ENCODE results near the gene DLAT. TPM values are rescaled to one million over a fixed set of nuclear protein-coding genes. Genes with fewer than 3 reads are reported as not detected.
"Not testable (repeated sequence)": the region's sequence is repeated elsewhere in the genome, so short reads cannot be mapped to it uniquely, and the experiment has no call there.

DLAT gene
- total RNA-seq, 2 experiments from 2014 or later: 34.2 to 36.8 TPM

DNA sequence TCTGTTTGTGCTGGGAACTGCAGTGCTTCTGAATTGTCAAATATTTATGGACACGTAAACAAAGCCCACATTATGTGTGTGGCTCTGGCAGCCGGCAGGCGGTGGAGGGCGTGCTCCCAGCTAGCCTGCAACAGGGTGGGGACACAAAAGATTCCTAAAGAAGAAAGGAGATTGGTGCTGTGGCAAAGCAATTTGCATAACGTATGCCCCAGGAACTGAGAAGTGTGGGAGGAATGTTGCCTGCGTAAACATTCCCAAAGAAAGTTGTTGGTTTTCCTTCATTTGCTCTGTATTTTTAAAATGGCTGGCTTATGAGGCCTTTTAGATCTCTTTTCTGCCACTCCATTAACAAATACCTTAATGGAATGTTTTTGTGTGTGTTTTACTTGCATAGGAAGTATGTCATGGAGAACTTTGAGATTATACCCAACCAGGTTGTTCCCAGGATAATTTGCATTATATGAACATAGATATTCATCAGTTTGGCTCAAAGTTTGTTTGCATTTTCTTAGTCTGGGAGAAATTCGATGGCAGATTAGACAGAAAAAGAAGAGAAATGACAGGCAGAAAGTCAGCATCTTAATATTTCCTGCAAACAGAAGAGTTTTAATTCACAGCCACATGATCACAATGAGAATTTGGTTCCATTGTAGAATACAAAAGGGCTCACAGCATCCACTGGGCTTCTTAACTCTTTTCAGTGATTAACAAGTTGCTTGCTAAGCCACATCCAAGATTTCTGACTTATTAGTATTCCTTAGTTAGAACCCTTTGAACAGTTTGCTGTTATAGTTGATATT, 41.8 kb upstream of the DLAT start:
- peaks cover 5% of the 10 kb centered on the region for H3K4me1 Mint-ChIP-seq (ENCODE audit: low read depth)
- CTCF ChIA-PET: interaction anchor here (1.2 to 6.3 kb wide), 8 partner anchors 10 to 111 kb away, joined by 3 to 125 read pairs (median 10); partner anchors contain the start of genes C11orf52, DIXDC1 and FDXACB1
- peaks cover 17% of the 10 kb centered on the region for H3K27me3 Mint-ChIP-seq (ENCODE audit: low read depth)
- intact Hi-C loops (cut with micrococcal nuclease): loop anchor here (10.0 kb wide), 1 partner anchor 419 kb away; no protein-coding TSS in a partner anchor
- DNase-seq: no peak
- H3K9me3 Mint-ChIP-seq: no peaks in the 10 kb centered on the region
- peaks cover 4% of the 10 kb centered on the region for H3K36me3 Mint-ChIP-seq (ENCODE audit: low read depth)
- H3K27ac Mint-ChIP-seq: no peak overlapping the region
- H3K4me3 Mint-ChIP-seq: no peak overlapping the region

DNA sequence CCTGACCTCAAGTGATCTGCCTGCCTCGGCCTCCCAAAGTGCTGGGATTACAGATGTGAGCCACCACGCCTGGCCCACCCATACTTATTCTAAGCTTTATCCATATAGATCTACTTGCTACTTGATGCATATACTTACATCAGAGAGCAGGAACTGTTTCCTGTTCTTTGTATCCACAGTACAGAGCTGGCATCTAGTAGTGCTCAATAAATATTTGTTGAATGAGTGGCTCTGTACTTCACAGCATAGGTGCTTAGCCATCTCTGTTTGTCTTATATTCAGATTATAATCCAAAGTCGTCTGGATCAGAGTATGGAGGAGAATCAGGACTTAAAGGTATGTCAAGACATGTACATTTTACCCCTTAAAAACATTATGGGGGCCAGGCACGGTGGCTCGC, 38.6 kb upstream of the DLAT start:
- no peak overlapping the region for H3K27ac Mint-ChIP-seq
- peaks cover 4% of the 10 kb centered on the region for H3K36me3 Mint-ChIP-seq (ENCODE audit: low read depth)
- H3K27me3 Mint-ChIP-seq (ENCODE audit: low read depth): no peaks in the 10 kb centered on the region
- H3K4me3 Mint-ChIP-seq: no peak overlapping the region
- intact Hi-C loops (cut with micrococcal nuclease): loop anchor here (10.0 kb wide), 1 partner anchor 422 kb away; no protein-coding TSS in a partner anchor
- CTCF ChIA-PET: no interaction called here
- DNase-seq: no peak
- H3K9me3 Mint-ChIP-seq: no peaks in the 10 kb centered on the region
- peaks cover 5% of the 10 kb centered on the region for H3K4me1 Mint-ChIP-seq (ENCODE audit: low read depth)

DNA sequence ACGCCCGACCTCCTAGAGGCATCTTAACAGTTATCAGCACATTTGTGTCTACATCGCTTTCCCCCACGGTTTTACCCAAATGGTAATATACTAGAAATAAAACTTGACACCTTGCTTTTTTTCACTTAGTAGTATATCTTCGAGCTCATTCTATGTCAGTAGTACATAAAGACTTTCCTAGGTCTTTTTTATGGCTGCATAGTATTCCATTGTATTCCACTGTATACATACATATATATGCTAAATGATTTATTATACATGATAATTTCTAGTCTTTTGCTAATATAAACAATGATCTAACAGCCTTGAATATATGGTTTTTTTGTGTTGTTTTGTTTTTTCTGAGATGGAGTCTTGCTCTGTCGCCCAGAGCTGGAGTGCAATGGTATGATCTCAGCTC, 34.8 kb upstream of the DLAT start:
- CTCF ChIA-PET: no interaction called here
- no peaks in the 10 kb centered on the region for H3K4me1 Mint-ChIP-seq (ENCODE audit: low read depth)
- H3K4me3 Mint-ChIP-seq: no peak overlapping the region
- intact Hi-C loops (cut with micrococcal nuclease): no loop called here
- H3K27me3 Mint-ChIP-seq (ENCODE audit: low read depth): no peaks in the 10 kb centered on the region
- no peak for DNase-seq
- H3K36me3 Mint-ChIP-seq (ENCODE audit: low read depth): peaks cover 4% of the 10 kb centered on the region
- no peaks in the 10 kb centered on the region for H3K9me3 Mint-ChIP-seq
- no peak overlapping the region for H3K27ac Mint-ChIP-seq

DNA sequence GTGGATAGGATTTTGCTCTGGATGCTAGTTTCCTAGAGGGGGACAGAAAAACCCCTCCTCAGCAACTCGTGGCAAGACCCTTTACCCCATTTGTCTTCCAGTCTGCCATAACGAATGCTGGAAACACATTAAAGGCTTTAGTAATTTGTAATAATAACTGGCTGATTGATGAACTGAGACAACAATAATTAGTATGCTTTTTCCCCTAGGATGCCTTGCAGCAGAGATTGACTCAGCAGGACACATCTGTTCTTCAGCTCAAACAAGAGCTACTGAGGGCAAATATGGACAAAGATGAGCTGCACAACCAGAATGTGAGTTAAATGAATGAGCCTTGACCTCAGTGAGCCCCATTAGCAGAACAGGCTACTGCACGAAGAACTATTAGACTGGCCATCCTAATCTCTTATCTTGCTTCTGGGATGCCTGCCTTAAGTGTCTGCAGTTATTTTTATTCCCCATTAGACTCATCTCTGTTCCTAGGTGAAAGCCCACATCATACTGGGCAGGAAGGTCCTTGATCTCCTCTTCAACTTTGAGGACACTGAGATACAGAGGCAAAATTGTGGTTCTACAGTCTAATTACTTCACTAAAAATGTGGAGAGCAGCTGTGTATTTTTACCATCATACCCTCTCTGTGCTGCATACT, 32.9 kb upstream of the DLAT start:
- Mint-ChIP-seq H3K4me3 (no peak overlapping the region), H3K27ac (no peak overlapping the region), H3K27me3 (ENCODE audit: low read depth) (no peaks in the 10 kb centered on the region), H3K4me1 (ENCODE audit: low read depth) (no peaks in the 10 kb centered on the region), H3K9me3 (no peaks in the 10 kb centered on the region), H3K36me3 (ENCODE audit: low read depth) (peaks cover 1% of the 10 kb centered on the region)
- intact Hi-C loops (cut with micrococcal nuclease): no loop called here
- CTCF ChIA-PET: interaction anchor here (2.5 kb wide), 1 partner anchor 10 kb away, joined by 10 read pairs; no protein-coding TSS in a partner anchor
- DNase-seq: no peak

DNA sequence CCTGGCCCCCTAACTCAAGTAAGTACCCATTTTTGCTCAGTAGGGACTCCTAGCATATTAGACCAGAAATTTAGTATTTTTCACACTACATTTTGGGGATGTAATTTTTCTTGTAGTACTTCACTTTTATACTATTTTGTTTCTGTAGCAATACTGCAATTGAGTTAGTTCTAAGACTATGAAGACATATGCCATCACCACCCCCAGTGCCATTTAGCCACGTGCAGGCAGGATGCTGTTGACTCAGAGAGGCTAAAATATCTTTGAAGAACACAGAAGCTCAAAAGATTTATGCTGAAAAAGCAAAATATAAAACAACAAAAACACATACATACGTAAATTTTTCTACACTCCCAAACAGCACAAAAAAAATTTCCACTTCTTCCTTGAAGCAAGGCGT, 29.1 kb upstream of the DLAT start:
- Mint-ChIP-seq H3K36me3 (ENCODE audit: low read depth) (peaks cover 2% of the 10 kb centered on the region), H3K27ac (no peak overlapping the region), H3K27me3 (ENCODE audit: low read depth) (no peaks in the 10 kb centered on the region), H3K9me3 (no peaks in the 10 kb centered on the region), H3K4me3 (no peak overlapping the region), H3K4me1 (ENCODE audit: low read depth) (peaks cover 3% of the 10 kb centered on the region)
- no peak for DNase-seq
- intact Hi-C loops (cut with micrococcal nuclease): no loop called here
- CTCF ChIA-PET: interaction anchor here (0.6 to 1.9 kb wide), 5 partner anchors 14 to 118 kb away, joined by 3 to 8 read pairs (median 5); no protein-coding TSS in a partner anchor

DNA sequence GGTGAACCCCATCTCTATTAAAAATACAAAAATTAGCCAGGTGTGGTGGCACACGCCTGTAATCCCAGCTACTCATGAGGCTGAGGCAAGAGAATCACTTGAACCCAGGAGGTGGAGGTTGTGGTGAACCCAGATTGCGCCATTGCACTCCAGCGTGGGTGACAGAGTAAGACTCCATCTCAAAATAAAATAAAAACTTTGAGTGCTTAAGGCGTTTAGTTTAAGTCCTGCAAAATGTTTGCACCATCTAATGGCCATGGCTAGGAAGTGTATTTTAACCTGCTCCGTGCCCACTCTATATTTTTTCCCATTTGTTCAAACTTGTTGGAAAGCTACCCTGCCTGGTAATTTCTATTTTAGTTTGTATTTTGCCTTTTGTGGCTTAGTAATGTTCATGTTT, 28.5 kb upstream of the DLAT start:
- H3K4me3 Mint-ChIP-seq; H3K36me3 Mint-ChIP-seq (ENCODE audit: low read depth); intact Hi-C loops (cut with micrococcal nuclease); H3K4me1 Mint-ChIP-seq (ENCODE audit: low read depth); H3K9me3 Mint-ChIP-seq; DNase-seq; H3K27me3 Mint-ChIP-seq (ENCODE audit: low read depth); H3K27ac Mint-ChIP-seq: not testable (repeated sequence)
- CTCF ChIA-PET: interaction anchor here (0.6 to 1.9 kb wide), 3 partner anchors 15 to 71 kb away, joined by 3 to 8 read pairs (median 5); no protein-coding TSS in a partner anchor

DNA sequence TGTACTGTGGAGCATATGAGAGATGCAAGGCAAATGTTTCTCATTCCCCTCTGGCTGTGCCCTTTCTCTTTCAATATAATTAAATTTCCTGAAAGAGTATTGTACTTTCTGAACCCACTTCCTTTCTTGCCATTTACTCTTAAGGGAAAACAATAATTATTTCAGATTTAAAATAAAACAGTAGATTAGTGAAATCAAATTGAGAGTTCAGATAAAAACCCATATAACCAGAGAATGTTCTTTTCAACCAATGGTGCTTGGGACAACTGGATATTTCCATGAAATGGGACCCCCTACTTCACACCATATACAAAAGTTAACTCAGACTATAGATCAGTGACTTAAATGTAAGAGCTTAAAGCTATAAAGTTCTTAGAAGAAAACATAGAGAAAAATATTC, 26.1 kb upstream of the DLAT start:
- CTCF ChIA-PET: no interaction called here

DNA sequence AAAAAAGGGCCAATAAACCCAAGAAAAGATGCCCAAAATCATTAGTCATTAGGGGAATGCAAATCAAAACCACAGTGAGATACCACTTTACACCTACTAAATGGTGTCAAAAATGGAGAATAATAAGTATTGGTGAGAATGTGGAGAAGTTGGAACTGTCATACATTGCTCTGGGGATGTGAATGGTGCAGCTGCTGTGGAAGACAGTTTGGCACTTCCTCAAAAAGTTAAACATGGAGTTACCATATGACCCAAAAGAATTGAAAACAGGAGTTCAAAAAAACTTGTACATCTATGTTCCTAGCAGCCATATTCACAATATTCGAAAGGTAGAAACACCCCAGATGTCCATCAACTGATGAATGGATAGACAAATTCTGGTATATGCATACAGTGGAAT, 24.5 kb upstream of the DLAT start:
- H3K4me3 Mint-ChIP-seq: no peak overlapping the region
- CTCF ChIA-PET: no interaction called here

More for the DNA sequence above, 26.1 kb upstream of the DLAT start:
- no peak overlapping the region for H3K4me3 Mint-ChIP-seq
- peaks cover 2% of the 10 kb centered on the region for H3K36me3 Mint-ChIP-seq (ENCODE audit: low read depth)
- H3K9me3 Mint-ChIP-seq: no peaks in the 10 kb centered on the region
- H3K27me3 Mint-ChIP-seq (ENCODE audit: low read depth): no peaks in the 10 kb centered on the region
- intact Hi-C loops (cut with micrococcal nuclease): no loop called here
- DNase-seq: no peak
- peaks cover 3% of the 10 kb centered on the region for H3K4me1 Mint-ChIP-seq (ENCODE audit: low read depth)
- no peak overlapping the region for H3K27ac Mint-ChIP-seq

DNA sequence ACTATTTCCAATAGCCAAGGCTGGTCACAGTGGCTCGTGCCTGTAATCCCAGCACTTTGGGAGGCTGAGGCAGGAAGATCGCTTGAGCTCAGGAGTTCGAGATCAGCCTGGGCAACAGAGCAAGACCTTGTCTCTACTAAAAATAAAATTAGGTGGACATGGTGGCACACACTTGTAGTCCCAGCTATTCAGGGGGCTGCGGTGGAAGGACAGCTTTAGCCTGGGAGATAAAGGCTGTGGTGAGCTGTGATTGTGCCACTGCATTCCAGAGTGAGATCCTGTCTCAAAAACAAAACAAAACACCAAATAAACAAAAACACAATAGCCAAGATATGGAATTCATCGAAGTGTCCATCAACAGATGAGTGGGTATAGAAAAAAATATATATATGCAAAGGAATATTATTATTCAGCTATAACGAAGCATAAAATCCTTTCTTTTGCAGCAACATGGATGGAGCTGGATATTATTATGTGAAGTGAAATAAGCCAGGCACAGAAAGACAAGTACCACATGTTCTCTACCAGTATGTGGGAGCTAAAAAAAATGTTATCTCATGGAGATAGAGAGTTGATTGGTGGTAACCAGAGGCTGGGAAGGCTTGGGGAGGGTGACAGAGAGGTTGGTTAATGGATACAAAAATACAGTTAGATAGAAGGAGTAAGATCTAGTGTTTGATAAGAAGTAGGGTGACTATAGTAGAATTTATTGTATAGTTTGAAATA, 22.6 kb upstream of the DLAT start:
- Mint-ChIP-seq H3K36me3 (ENCODE audit: low read depth) (peaks cover 1% of the 10 kb centered on the region), H3K4me1 (ENCODE audit: low read depth) (peaks cover 3% of the 10 kb centered on the region), H3K27ac (no peak overlapping the region), H3K4me3 (no peak overlapping the region), H3K27me3 (ENCODE audit: low read depth) (no peaks in the 10 kb centered on the region), H3K9me3 (no peaks in the 10 kb centered on the region)
- CTCF ChIA-PET: interaction anchor here (0.7 kb wide), 1 partner anchor 115 kb away, joined by 4 read pairs; no protein-coding TSS in a partner anchor
- no peak for DNase-seq
- intact Hi-C loops (cut with micrococcal nuclease): no loop called here

More for the DNA sequence above, 24.5 kb upstream of the DLAT start:
- no peaks in the 10 kb centered on the region for H3K27me3 Mint-ChIP-seq (ENCODE audit: low read depth)
- peaks cover 1% of the 10 kb centered on the region for H3K36me3 Mint-ChIP-seq (ENCODE audit: low read depth)
- peaks cover 3% of the 10 kb centered on the region for H3K4me1 Mint-ChIP-seq (ENCODE audit: low read depth)
- no peak overlapping the region for H3K27ac Mint-ChIP-seq
- intact Hi-C loops (cut with micrococcal nuclease): no loop called here
- no peaks in the 10 kb centered on the region for H3K9me3 Mint-ChIP-seq
- DNase-seq: no peak

DNA sequence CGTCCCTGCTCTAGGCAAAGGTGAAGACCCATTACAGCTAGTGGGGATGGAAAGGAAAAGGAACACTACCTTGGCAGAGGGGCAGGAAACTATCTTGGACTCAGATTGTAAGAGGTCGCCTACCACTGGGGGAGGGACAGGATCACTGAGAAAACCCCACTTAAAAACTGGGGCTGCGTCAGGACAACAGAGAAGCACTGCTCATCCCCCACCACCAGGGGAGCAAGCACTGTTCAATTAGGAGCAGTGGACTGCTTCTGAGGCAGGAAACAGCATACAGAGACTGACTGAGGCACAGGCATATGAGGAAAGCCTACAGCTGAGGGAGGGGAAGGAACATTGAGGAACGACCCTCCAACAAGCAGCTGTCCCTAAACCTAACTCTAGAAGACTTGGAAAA, 20.8 kb upstream of the DLAT start:
- peak; percentile 14 for DNase-seq
- H3K27ac Mint-ChIP-seq: no peak overlapping the region
- H3K27me3 Mint-ChIP-seq (ENCODE audit: low read depth): peaks cover 2% of the 10 kb centered on the region
- no peaks in the 10 kb centered on the region for H3K36me3 Mint-ChIP-seq (ENCODE audit: low read depth)
- intact Hi-C loops (cut with micrococcal nuclease): no loop called here
- H3K4me1 Mint-ChIP-seq (ENCODE audit: low read depth): no peaks in the 10 kb centered on the region
- CTCF ChIA-PET: interaction anchor here (0.6 to 1.2 kb wide), 3 partner anchors 10 to 109 kb away, joined by 3 to 4 read pairs (median 4); no protein-coding TSS in a partner anchor
- no peaks in the 10 kb centered on the region for H3K9me3 Mint-ChIP-seq
- no peak overlapping the region for H3K4me3 Mint-ChIP-seq

DNA sequence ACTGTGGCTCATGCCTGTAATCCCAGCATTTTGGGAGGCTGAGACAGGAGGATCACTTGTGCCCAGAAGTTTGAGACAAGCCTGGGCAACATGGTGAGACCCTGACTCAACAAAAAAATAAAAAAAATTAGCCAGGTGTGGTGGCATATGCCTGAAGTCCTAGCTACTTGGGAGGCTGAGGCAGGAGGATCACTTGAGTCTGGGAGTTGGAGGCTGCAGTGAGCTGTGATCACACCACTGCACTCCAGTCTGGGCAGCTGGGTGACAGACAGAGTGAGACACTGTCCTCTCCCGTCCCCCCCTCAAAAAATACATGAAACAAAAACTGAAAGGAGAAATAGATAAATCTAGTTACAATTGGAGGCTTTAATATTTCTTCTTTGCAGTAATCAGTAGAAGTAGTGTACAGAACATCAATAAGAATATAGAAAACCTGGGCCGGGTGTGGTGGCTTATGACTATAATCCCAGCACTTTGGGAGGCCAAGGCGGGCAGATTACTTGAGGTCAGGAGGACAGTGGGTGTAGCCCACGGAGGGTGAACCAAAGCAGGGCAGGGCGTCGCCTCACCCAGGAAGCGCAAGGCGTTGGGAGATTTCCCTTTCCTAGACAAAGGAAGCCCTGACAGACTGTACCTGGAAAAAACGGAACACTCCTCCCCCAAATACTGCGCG, 19.6 kb upstream of the DLAT start:
- DNase-seq: no peak
- Mint-ChIP-seq H3K4me1 (ENCODE audit: low read depth) (no peaks in the 10 kb centered on the region), H3K4me3 (no peak overlapping the region), H3K36me3 (ENCODE audit: low read depth) (no peaks in the 10 kb centered on the region), H3K27ac (no peak overlapping the region), H3K9me3 (no peaks in the 10 kb centered on the region), H3K27me3 (ENCODE audit: low read depth) (peaks cover 2% of the 10 kb centered on the region)
- intact Hi-C loops (cut with micrococcal nuclease): no loop called here
- CTCF ChIA-PET: interaction anchor here (0.7 to 1.2 kb wide), 3 partner anchors 9 to 125 kb away, joined by 3 to 4 read pairs (median 3); no protein-coding TSS in a partner anchor

DNA sequence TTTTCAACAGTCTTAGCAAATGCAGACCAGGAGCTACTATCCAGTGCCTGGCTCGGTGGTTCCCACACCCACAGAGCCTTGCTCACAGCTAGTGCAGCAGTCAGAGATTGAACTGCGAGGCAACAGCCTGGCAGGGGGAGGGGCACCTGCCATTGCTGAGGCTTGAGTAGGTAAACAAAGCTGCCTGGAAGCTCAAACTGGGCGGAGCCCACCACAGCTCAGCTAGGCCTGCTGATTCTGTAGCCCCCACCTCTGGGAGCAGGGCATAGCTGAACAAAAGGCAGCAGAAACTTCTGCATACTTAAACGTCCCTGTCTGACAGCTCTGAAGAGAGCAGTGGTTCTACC, 19.1 kb upstream of the DLAT start:
- H3K4me1 Mint-ChIP-seq (ENCODE audit: low read depth); CTCF ChIA-PET; H3K9me3 Mint-ChIP-seq; H3K4me3 Mint-ChIP-seq; H3K27ac Mint-ChIP-seq; DNase-seq; H3K27me3 Mint-ChIP-seq (ENCODE audit: low read depth); intact Hi-C loops (cut with micrococcal nuclease); H3K36me3 Mint-ChIP-seq (ENCODE audit: low read depth): not testable (repeated sequence)
